Smooth muscle cell (in vitro differentiated cells): ENCODE data around the gene ARID5A. TPM values are rescaled to one million over a fixed set of nuclear protein-coding genes. Genes with fewer than 3 reads are reported as not detected.

Source experiments
- DNase-seq: peaks from one replicate; lab custom pipeline; 2025; ENCODE audit not compliant: unreplicated experiment; lab: John Stamatoyannopoulos, UW
- H2AFZ ChIP-seq: fragments of 200-600 bp; sonication (generic); 2 replicates; pipeline ENCODE4 v1.6.0; 2016; ENCODE audit warnings: antibody characterized with exemption, low read depth, mild to moderate bottlenecking
- H3F3A ChIP-seq: fragments of 200-600 bp; sonication (generic); 2 replicates; pipeline ENCODE4 v1.6.0; 2017; ENCODE audit warnings: antibody characterized with exemption, low read depth
- H3K27ac ChIP-seq: fragments of 200-600 bp; sonication (generic); 2 replicates; pipeline ENCODE4 v1.5.1; 2016; ENCODE audit warnings: low read depth, mild to moderate bottlenecking
- H3K27me3 ChIP-seq: fragments of 200-600 bp; sonication (generic); 2 replicates; pipeline ENCODE4 v1.6.1; 2016; ENCODE audit warnings: low read depth, mild to moderate bottlenecking
- H3K36me3 ChIP-seq: fragments of 200-600 bp; sonication (generic); 2 replicates; pipeline ENCODE4 v1.5.1; 2016; ENCODE audit warnings: low read depth
- H3K4me1 ChIP-seq: fragments of 200-600 bp; sonication (generic); 2 replicates; pipeline ENCODE4 v1.5.1; 2016; ENCODE audit warnings: low read depth
- H3K4me2 ChIP-seq: fragments of 200-600 bp; sonication (generic); 2 replicates; pipeline ENCODE4 v1.6.0; 2016; ENCODE audit warnings: mild to moderate bottlenecking
- H3K4me3 ChIP-seq: fragments of 200-600 bp; sonication (generic); 2 replicates; pipeline ENCODE4 v1.5.1; 2016; ENCODE audit warnings: mild to moderate bottlenecking
- H3K79me2 ChIP-seq: fragments of 200-600 bp; sonication (generic); 2 replicates; pipeline ENCODE4 v1.6.0; 2016; ENCODE audit warnings: low read depth, mild to moderate bottlenecking
- H3K9ac ChIP-seq: fragments of 200-600 bp; sonication (generic); 2 replicates; pipeline ENCODE4 v1.6.0; 2016; ENCODE audit warnings: low read depth
- H3K9me3 ChIP-seq: fragments of 200-600 bp; sonication (generic); replicated peaks from 2 replicates; pipeline ENCODE4 v1.5.1; 2016; ENCODE audit warnings: low read depth
- H4K20me1 ChIP-seq: fragments of 200-600 bp; sonication (generic); 2 replicates; pipeline ENCODE4 v1.6.0; 2016; ENCODE audit warnings: low read depth
- CTCF ChIP-seq: fragments of 200-600 bp; sonication (generic); IDR thresholded peaks from 2 replicates; pipeline ENCODE4 v1.5.1; 2017; ENCODE audit warnings: borderline replicate concordance, mild to moderate bottlenecking, antibody characterized with exemption; ENCODE audit not compliant: insufficient read depth, poor library complexity, severe bottlenecking
- WGBS: methylation state at CpG from one replicate; pipeline ENCODE4 v1.1.7; 2016; ENCODE audit warnings: low lambda C conversion rate; 5-methylcytosine and 5-hydroxymethylcytosine counted together
- polyA plus RNA-seq: library from polyadenylated mRNA; unstranded; fragments of >200 nt; fragmentation: Nextera tagmentation; extraction: Ambion mirVana; gene quantifications from 2 replicates; pipeline ENCODE4 v1.2.1, GENCODE V29; 2016
- total RNA-seq: library from RNA; depleted of rRNA; stranded (reverse); fragments of >200 nt; gene quantifications from 2 replicates; pipeline ENCODE4 v1.2.3, GENCODE V29; 2014

Gene ARID5A
- total and polyA plus RNA-seq, 2 experiments from 2014 or later, result 12.1 to 25.6 TPM

DNA sequence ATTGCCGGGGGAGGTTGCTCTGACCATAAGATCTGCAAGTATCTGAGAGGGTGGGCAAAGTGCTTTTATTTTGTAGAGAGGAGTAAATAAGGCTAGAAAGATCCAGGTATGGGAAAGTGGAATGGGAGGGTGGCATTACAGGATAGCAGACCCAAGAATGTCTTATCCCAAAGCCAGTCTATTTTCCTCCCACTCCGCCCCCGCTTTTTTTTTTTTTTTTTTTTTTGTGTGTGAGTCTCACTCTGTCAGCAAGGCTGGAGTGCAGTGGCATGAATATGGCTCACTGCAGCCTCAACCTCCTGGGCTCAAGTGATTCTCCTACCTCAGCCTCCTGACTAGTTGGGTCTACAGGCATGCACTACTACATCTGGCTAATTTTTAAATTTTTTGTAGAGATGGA lies 31.5 kb downstream of the ARID5A start:
- no peaks in the 10 kb centered on the region for H3K9me3 ChIP-seq
- no peak overlapping the region for H3K9ac ChIP-seq
- H3K27me3 ChIP-seq, result no peaks in the 10 kb centered on the region
- no peaks in the 10 kb centered on the region for H3K36me3 ChIP-seq
- H2AFZ ChIP-seq, result no peak overlapping the region
- DNase-seq, result no peak
- no peak overlapping the region for H3K4me3 ChIP-seq
- 85% methylated on average over 3 of the region's 3 CpGs for WGBS
- no peaks in the 10 kb centered on the region for H4K20me1 ChIP-seq
- no peaks in the 10 kb centered on the region for H3K4me1 ChIP-seq
- H3K4me2 ChIP-seq, result no peak overlapping the region
- H3F3A ChIP-seq, result no peaks in the 10 kb centered on the region
- no peak overlapping the region for H3K27ac ChIP-seq
- no peaks in the 10 kb centered on the region for H3K79me2 ChIP-seq
- no peak for TF ChIP-seq CTCF

GRCh38 chr2:96574364-96574763 lies 37.8 kb downstream of the ARID5A start:
- no peak overlapping the region for H3K9ac ChIP-seq
- H3F3A ChIP-seq, result no peaks in the 10 kb centered on the region
- no peak overlapping the region for H2AFZ ChIP-seq
- H3K4me2 ChIP-seq, result no peak overlapping the region
- DNase-seq, result no peak
- no peaks in the 10 kb centered on the region for H3K79me2 ChIP-seq
- H4K20me1 ChIP-seq, result no peaks in the 10 kb centered on the region
- 98% methylated on average over 2 of the region's 2 CpGs for WGBS
- TF ChIP-seq CTCF, result no peak
- no peak overlapping the region for H3K4me3 ChIP-seq
- no peaks in the 10 kb centered on the region for H3K27me3 ChIP-seq
- H3K27ac ChIP-seq, result no peak overlapping the region
- no peaks in the 10 kb centered on the region for H3K36me3 ChIP-seq
- H3K9me3 ChIP-seq, result no peaks in the 10 kb centered on the region
- H3K4me1 ChIP-seq, result no peaks in the 10 kb centered on the region

GRCh38 chr2:96575785-96576456 lies 39.4 kb downstream of the ARID5A start:
- Histone ChIP-seq H2AFZ (no peak overlapping the region), H3K9ac (no peak overlapping the region), H3K4me3 (no peak overlapping the region), H3K27ac (no peak overlapping the region), H3K27me3 (no peaks in the 10 kb centered on the region), H3K79me2 (no peaks in the 10 kb centered on the region), H3F3A (no peaks in the 10 kb centered on the region), H3K4me1 (no peaks in the 10 kb centered on the region), H3K9me3 (no peaks in the 10 kb centered on the region), H4K20me1 (no peaks in the 10 kb centered on the region), H3K36me3 (no peaks in the 10 kb centered on the region), H3K4me2 (no peak overlapping the region)
- no peak for DNase-seq
- TF ChIP-seq CTCF, result no peak
- WGBS, result 86% methylated on average over 1 of the region's 1 CpG

- Histone ChIP-seq H3K36me3 (no peaks in the 10 kb centered on the region), H3K27ac (no peak overlapping the region), H3K79me2 (no peaks in the 10 kb centered on the region), H3K27me3 (no peaks in the 10 kb centered on the region), H3K4me2 (no peak overlapping the region), H2AFZ (no peak overlapping the region), H3K4me3 (no peak overlapping the region), H3F3A (no peaks in the 10 kb centered on the region), H4K20me1 (no peaks in the 10 kb centered on the region), H3K9ac (no peak overlapping the region), H3K9me3 (no peaks in the 10 kb centered on the region), H3K4me1 (no peaks in the 10 kb centered on the region)
- 78% methylated on average over 5 of the region's 5 CpGs for WGBS
- no peak for TF ChIP-seq CTCF
- DNase-seq, result no peak
Observed at GRCh38 chr2:96577501-96577900, 40.9 kb downstream of the ARID5A start.
